ENCODE data around the gene FER.

- no peak for TF ChIP-seq CTCF (IDR thresholded peaks at IDR 0.05 in 4 of 5, conservative IDR thresholded peaks at IDR 0.05 in 1 of 5)
- TF ChIP-seq POLR2A (IDR thresholded peaks at IDR 0.05): no peak
Observed at GRCh38 chr5:108910627-108911026, 162.9 kb downstream of the FER start.

All from gastrocnemius medialis (tissue), 4 donors.